GM12878 (cell line): ENCODE data around the gene VWA8. TPM values are rescaled to one million over a fixed set of nuclear protein-coding genes. Genes with fewer than 3 reads are reported as not detected.

Experiments
- ATAC-seq: fragments of 200-7000 bp; cut with Tn5 transposase; 3 replicates; pipeline ENCODE4 v1.9.1; 2020; ENCODE audit warnings: mild to moderate bottlenecking, moderate library complexity
- BruUV-seq: library from RNA; stranded (reverse); fragments of 400-500 nt; replicated peaks from 2 replicates; lab custom pipeline; 2021; lab: Mats Ljungman, UMichigan
- CTCF ChIA-PET: fragments of 300-600 bp; sonication (Branson Sonifier 250); formaldehyde crosslinking; extraction: SDS; loops from one replicate; lab custom pipeline; 2021; ENCODE audit warnings: inconsistent platforms; lab: Yijun Ruan, JAX
- POLR2A ChIA-PET: fragments of 350-600 bp; formaldehyde crosslinking; extraction: SDS; loops from one replicate; lab custom pipeline; 2021; ENCODE audit warnings: inconsistent platforms; lab: Charles Lee
- RAD21 ChIA-PET: fragments of 300-600 bp; sonication (Branson Sonifier 250); formaldehyde crosslinking; loops from one replicate; lab custom pipeline; 2023; ENCODE audit warnings: antibody characterized with exemption; ENCODE audit not compliant: unreplicated experiment; lab: Charles Lee
- SMC1A ChIA-PET: fragments of 300-600 bp; sonication (Branson Sonifier 250); formaldehyde crosslinking; loops from one replicate; lab custom pipeline; 2023; ENCODE audit not compliant: unreplicated experiment, uncharacterized antibody; lab: Charles Lee
- DNase-seq: peaks from one replicate; pipeline ENCODE4 v3.0.0-alpha.2; 2011; ENCODE audit warnings: low read depth, low spot score
- FAIRE-seq: peaks from 3 replicates; lab custom pipeline; 2011; peaks lifted over from hg19 to GRCh38; lab: Jason Lieb, UNC
- H2AFZ ChIP-seq: 2 replicates; pipeline ENCODE4 v1.6.0; 2011; ENCODE audit warnings: low read depth, low read length, control low read depth; ENCODE audit not compliant: control insufficient read depth
- H3K27ac ChIP-seq: 2 replicates; pipeline ENCODE4 v1.5.1; 2011; ENCODE audit warnings: control low read depth; ENCODE audit not compliant: control insufficient read depth, insufficient read depth
- H3K27me3 ChIP-seq, 2 experiments: replicated peaks in 1 of 2; 2 replicates each; pipeline versions ENCODE4 v1.6.0 to v1.6.1; 2011; ENCODE audit warnings: low read length in 1 of 2; ENCODE audit not compliant: control insufficient read depth in 2 of 2, insufficient read depth in 2 of 2
- H3K36me3 ChIP-seq, 2 experiments: 2 replicates each; pipeline ENCODE4 v1.5.1; 2011; ENCODE audit warnings: low read length in 1 of 2; ENCODE audit not compliant: control insufficient read depth in 2 of 2, insufficient read depth in 2 of 2
- H3K4me1 ChIP-seq: 2 replicates; pipeline ENCODE4 v1.6.1; 2011; ENCODE audit warnings: mild to moderate bottlenecking, low read length, moderate library complexity, mixed read lengths; ENCODE audit not compliant: control insufficient read depth, insufficient read depth
- H3K4me2 ChIP-seq: 2 replicates; pipeline ENCODE4 v1.6.0; 2011; ENCODE audit warnings: control low read depth; ENCODE audit not compliant: control insufficient read depth, insufficient read depth
- H3K4me3 ChIP-seq: fragments of 200-600 bp; sonication (generic); 2 replicates; pipeline ENCODE4 v1.5.1; 2016
- H3K79me2 ChIP-seq: 2 replicates; pipeline ENCODE4 v1.6.0; 2011; ENCODE audit warnings: low read length; ENCODE audit not compliant: control insufficient read depth, insufficient read depth
- H3K9ac ChIP-seq: 2 replicates; pipeline ENCODE4 v1.8.0; 2011; ENCODE audit warnings: low read length, control low read depth, mixed read lengths; ENCODE audit not compliant: control insufficient read depth, insufficient read depth
- H3K9me3 ChIP-seq: replicated peaks from 3 replicates; pipeline ENCODE4 v1.5.1; 2011; ENCODE audit warnings: mild to moderate bottlenecking, low read length; ENCODE audit not compliant: control insufficient read depth, insufficient read depth
- H4K20me1 ChIP-seq: 2 replicates; pipeline ENCODE4 v1.6.0; 2011; ENCODE audit not compliant: control insufficient read depth, insufficient read depth
- HDAC6 ChIP-seq: fragments of 200-600 bp; sonication (generic); IDR thresholded peaks from one replicate; pipeline ENCODE4 v1.8.0; 2017; ENCODE audit warnings: antibody characterized with exemption; ENCODE audit not compliant: unreplicated experiment
- HSF1 ChIP-seq: fragments of 150-350 bp; IDR thresholded peaks from 2 replicates; pipeline ENCODE4 v1.6.1; 2014; ENCODE audit warnings: mild to moderate bottlenecking, low read depth, low read length
- IKZF1 ChIP-seq: fragments of 450-650 bp; conservative IDR thresholded peaks from 2 replicates; pipeline ENCODE4 v1.6.1; 2017; ENCODE audit warnings: antibody characterized with exemption, mild to moderate bottlenecking
- IRF3 ChIP-seq: fragments of 450-650 bp; IDR thresholded peaks from 2 replicates; pipeline ENCODE4 v1.6.1; 2014; ENCODE audit warnings: mild to moderate bottlenecking
- KLF5 ChIP-seq: fragments of 450-650 bp; IDR thresholded peaks from 2 replicates; pipeline ENCODE4 v1.6.1; 2014; ENCODE audit warnings: mild to moderate bottlenecking; ENCODE audit not compliant: partially characterized antibody
- LARP7 ChIP-seq: fragments of 450-650 bp; IDR thresholded peaks from 2 replicates; pipeline ENCODE4 v1.6.1; 2017; ENCODE audit warnings: mild to moderate bottlenecking
- MTA3 ChIP-seq: IDR thresholded peaks from 2 replicates; pipeline ENCODE4 v1.6.1; 2012; ENCODE audit warnings: low read length, inconsistent platforms, borderline replicate concordance
- MYC ChIP-seq: IDR thresholded peaks from 2 replicates; pipeline ENCODE4 v1.6.1; 2011; ENCODE audit warnings: mild to moderate bottlenecking, low read length, moderate library complexity, inconsistent platforms; ENCODE audit not compliant: insufficient read depth, insufficient replicate concordance, insufficient read length, severe bottlenecking
- NFIC ChIP-seq: IDR thresholded peaks from 2 replicates; pipeline ENCODE4 v1.6.1; 2012; ENCODE audit warnings: low read depth, mild to moderate bottlenecking, inconsistent platforms, low read length, moderate library complexity
- SIN3A ChIP-seq: IDR thresholded peaks from 2 replicates; pipeline ENCODE4 v1.6.1; 2012; ENCODE audit warnings: low read depth, low read length, improper control_type of control experiment
- WGBS: methylation state at CpG from one replicate; pipeline ENCODE4 v1.1.6; 2016; ENCODE audit warnings: low lambda C conversion rate; ENCODE audit not compliant: insufficient replicate concordance, insufficient coverage; ENCODE audit errors: missing lambda C conversion rate; 5-methylcytosine and 5-hydroxymethylcytosine counted together
- in situ Hi-C: fragments of 300-500 bp; cut with MboI; formaldehyde crosslinking; loops from 9 replicates; pipeline ENCODE4 v1.14.3; 2018; ENCODE audit warnings: mixed read lengths
- intact Hi-C: fragments of 100-400 bp; cut with micrococcal nuclease; formaldehyde crosslinking; loops from one replicate; pipeline ENCODE4 v1.14.2; 2022; ENCODE audit not compliant: unreplicated experiment
- polyA plus RNA-seq, 11 experiments: library from polyadenylated mRNA; depleted of rRNA in 4 of 11; unstranded in 6 of 11; stranded (reverse) in 5 of 11; fragments of >200 nt; fragmentation: Nextera tagmentation in 4 of 11; fragmentation: Illumina TruSeq in 1 of 11; extraction: Ambion mirVana in 4 of 11; extraction: Trizol in 1 of 11; gene quantifications; 1 replicate in 1 of 11; 2 replicates in 10 of 11; pipeline versions ENCODE4 v1.2.1 to v1.2.3, GENCODE V29; 2011 to 2016; ENCODE audit warnings: inconsistent platforms in 2 of 11, missing spikeins in 2 of 11, low read depth in 1 of 11
- total RNA-seq, 4 experiments: library from RNA; depleted of rRNA in 3 of 4; stranded (reverse); fragments of >200 nt in 3 of 4; fragmentation: Illumina TruSeq in 1 of 4; extraction: Trizol in 1 of 4; gene quantifications; 2 replicates each; pipeline versions ENCODE4 v1.2.1 to v1.2.3, GENCODE V29; 2013 to 2021

The VWA8 gene
- total and polyA plus RNA-seq, 10 of the 15 experiments (the other 5 are each of a cell fraction or from before 2014, with no cell fraction given) = 3.0 to 21.8 (median 13.5) TPM

- Histone ChIP-seq H3K27ac (no peak overlapping the region), H3K4me3 (no peak overlapping the region), H3K4me2 (no peak overlapping the region), H3K9me3 (no peaks in the 10 kb centered on the region), H3K27me3 (no peaks in the 10 kb centered on the region), H2AFZ (no peak overlapping the region), H4K20me1 (no peaks in the 10 kb centered on the region), H3K36me3 (no peaks in the 10 kb centered on the region; a peak in 1 of 4 replicates), H3K4me1 (peaks cover 6% of the 10 kb centered on the region; the same call in 1 of the 2 replicates), H3K79me2 (no peaks in the 10 kb centered on the region), H3K9ac (no peak overlapping the region)
- no peak for DNase-seq
- BruUV-seq = no TSS peak
- ATAC-seq = no peak
- ChIA-PET POLR2A (no interaction called here), SMC1A (interaction anchor here (1.7 kb wide), 1 partner anchor 11 kb away, joined by 5 read pairs; no protein-coding TSS in a partner anchor), RAD21 (no interaction called here), CTCF (no interaction called here)
- intact Hi-C loops = no loop called here
- no peak for FAIRE-seq
- no peak for TF ChIP-seq IKZF1
- no peak for TF ChIP-seq SIN3A
- TF ChIP-seq MYC = no peak
- TF ChIP-seq HDAC6 = no peak
- no peak for TF ChIP-seq NFIC
- no peak for TF ChIP-seq KLF5
- TF ChIP-seq IRF3 = no peak
- no peak for TF ChIP-seq MTA3
- TF ChIP-seq HSF1 = no peak
- no peak for TF ChIP-seq LARP7
- in situ Hi-C loops = no loop called here
- 100% methylated on average over 1 of the region's 1 CpG for WGBS
Observed at GRCh38 chr13:41699759-41700158, 261.1 kb downstream of the VWA8 start.
